ENCODE measurements around the gene SETBP1. TPM values are rescaled to one million over a fixed set of nuclear protein-coding genes. Genes with fewer than 3 reads are reported as not detected.

SETBP1 gene
- total RNA-seq, 4 donors from 2014 or later: 7.8 to 16.6 (median 11.7) TPM

DNA sequence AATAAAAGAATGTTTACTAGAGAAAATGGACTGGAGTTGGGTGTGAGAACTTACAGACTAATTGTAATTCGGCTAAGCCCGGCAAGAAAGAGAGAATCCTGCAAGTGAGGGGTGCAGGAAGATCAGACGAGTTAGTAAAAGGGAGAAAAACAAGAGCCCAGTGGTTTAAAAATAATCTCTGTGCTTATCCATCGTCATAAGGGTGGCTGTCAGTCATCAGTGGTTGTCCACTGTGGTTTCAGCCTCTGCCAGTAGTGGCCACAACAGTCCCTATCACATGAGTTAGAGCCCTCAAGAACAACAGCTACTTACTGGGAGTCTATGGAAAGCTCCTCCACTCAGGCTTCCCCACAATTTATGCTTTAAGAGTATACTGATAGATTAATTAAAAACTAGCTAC is 239.8 kb downstream of the SETBP1 start:
- WGBS, 2 donors: 84 to 86% methylated on average over 4 of the region's 4 CpGs
- intact Hi-C loops (cut with DNase I; ENCODE audit: low total_unique reads): no loop called here
- no peak for DNase-seq (ENCODE audit: low spot score in 2 of 2)
- TF ChIP-seq, protein P1, sequence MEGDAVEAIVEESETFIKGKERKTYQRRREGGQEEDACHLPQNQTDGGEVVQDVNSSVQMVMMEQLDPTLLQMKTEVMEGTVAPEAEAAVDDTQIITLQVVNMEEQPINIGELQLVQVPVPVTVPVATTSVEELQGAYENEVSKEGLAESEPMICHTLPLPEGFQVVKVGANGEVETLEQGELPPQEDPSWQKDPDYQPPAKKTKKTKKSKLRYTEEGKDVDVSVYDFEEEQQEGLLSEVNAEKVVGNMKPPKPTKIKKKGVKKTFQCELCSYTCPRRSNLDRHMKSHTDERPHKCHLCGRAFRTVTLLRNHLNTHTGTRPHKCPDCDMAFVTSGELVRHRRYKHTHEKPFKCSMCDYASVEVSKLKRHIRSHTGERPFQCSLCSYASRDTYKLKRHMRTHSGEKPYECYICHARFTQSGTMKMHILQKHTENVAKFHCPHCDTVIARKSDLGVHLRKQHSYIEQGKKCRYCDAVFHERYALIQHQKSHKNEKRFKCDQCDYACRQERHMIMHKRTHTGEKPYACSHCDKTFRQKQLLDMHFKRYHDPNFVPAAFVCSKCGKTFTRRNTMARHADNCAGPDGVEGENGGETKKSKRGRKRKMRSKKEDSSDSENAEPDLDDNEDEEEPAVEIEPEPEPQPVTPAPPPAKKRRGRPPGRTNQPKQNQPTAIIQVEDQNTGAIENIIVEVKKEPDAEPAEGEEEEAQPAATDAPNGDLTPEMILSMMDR (IDR thresholded peaks at IDR 0.05): no peak
- no peak for TF ChIP-seq POLR2A (IDR thresholded peaks at IDR 0.05)
- no peak overlapping the region for H3K4me3 ChIP-seq (ENCODE audit: low read depth, poor library complexity, severe bottlenecking)

- TF ChIP-seq POLR2A (IDR thresholded peaks at IDR 0.05): no peak
- TF ChIP-seq, protein P1 (IDR thresholded peaks at IDR 0.05): no peak
- no peak overlapping the region for H3K4me3 ChIP-seq (ENCODE audit: low read depth, poor library complexity, severe bottlenecking)
- intact Hi-C loops (cut with DNase I; ENCODE audit: low total_unique reads): no loop called here
- DNase-seq (ENCODE audit: low spot score in 2 of 2): no peak
- 96 to 99% methylated on average over 3 of the region's 3 CpGs for WGBS, 2 donors
These were observed 241.3 kb downstream of the SETBP1 start for GRCh38 chr18:44921974-44922373.

DNA sequence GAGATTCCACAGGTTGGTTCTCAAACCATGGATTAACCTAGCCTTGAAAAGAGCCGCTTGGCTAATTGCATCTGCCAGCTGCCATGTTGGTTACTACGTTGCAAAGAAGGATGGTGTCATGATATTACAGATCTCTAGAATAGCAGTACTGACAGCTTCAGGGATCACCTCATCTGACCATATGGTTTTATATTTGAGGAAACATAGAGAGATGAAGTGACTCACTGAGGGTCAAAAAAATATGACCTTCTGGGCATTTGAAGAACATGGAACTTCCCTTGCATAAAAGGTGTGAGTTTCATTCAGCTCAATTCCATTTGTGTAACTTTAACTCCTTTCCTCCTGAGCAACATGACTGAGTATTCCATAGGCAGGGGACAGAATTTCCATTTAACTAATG is 242.3 kb downstream of the SETBP1 start:
- DNase-seq (ENCODE audit: low spot score in 2 of 2): no peak
- WGBS, 2 donors: 96 to 98% methylated on average over 2 of the region's 2 CpGs
- intact Hi-C loops (cut with DNase I; ENCODE audit: low total_unique reads): no loop called here
- H3K4me3 ChIP-seq (ENCODE audit: low read depth, poor library complexity, severe bottlenecking): no peak overlapping the region
- no peak for TF ChIP-seq POLR2A (IDR thresholded peaks at IDR 0.05)
- TF ChIP-seq, protein P1 (IDR thresholded peaks at IDR 0.05): no peak

DNA sequence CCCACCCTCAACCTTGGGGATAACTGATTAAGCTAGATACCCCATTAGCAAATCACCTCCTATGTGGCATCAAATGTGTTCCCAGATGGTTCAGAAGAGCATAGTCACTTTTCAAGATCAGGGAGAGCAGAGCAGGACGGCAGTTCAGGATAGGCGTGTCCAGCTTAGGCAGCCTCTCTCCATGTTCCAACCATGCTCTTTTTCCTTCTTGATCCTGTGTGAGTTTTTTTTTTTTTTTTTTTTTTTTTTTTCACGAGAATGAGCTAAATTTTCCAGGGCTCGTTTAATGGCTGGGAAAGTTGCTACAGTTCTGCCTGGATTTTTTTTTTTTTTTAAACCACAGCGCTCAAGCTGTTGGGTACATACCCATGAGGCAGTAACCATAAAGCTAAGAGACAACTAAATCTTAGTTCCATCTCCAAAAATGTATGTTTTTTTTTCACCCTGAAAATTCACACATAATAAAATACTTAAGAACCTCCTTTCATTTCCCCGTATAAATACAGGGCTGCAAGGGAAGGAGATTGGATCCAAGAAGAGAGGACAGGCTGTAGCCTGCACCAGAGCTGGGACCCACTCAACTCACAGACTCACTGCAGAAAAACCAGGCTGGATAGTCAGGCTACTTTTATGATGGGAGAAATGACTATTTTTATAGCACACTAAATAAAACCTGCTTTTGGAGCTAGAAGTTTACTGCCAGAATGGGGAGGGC is 244.3 kb downstream of the SETBP1 start:
- DNase-seq (ENCODE audit: low spot score in 2 of 2): no peak
- H3K4me3 ChIP-seq (ENCODE audit: low read depth, poor library complexity, severe bottlenecking): no peak overlapping the region
- intact Hi-C loops (cut with DNase I; ENCODE audit: low total_unique reads): no loop called here
- WGBS, 2 donors: 19 to 34% methylated on average over 6 of the region's 6 CpGs
- no peak for TF ChIP-seq POLR2A (IDR thresholded peaks at IDR 0.05)

- H3K4me3 ChIP-seq (ENCODE audit: low read depth, poor library complexity, severe bottlenecking): no peak overlapping the region
- DNase-seq (ENCODE audit: low spot score in 2 of 2): no peak
- 75 to 85% methylated on average over 6 of the region's 6 CpGs for WGBS, 2 donors
- TF ChIP-seq, protein P1 (IDR thresholded peaks at IDR 0.05): no peak
- no peak for TF ChIP-seq POLR2A (IDR thresholded peaks at IDR 0.05)
- intact Hi-C loops (cut with DNase I; ENCODE audit: low total_unique reads): no loop called here
These were observed 246.6 kb downstream of the SETBP1 start for GRCh38 chr18:44927127-44927849.

DNA sequence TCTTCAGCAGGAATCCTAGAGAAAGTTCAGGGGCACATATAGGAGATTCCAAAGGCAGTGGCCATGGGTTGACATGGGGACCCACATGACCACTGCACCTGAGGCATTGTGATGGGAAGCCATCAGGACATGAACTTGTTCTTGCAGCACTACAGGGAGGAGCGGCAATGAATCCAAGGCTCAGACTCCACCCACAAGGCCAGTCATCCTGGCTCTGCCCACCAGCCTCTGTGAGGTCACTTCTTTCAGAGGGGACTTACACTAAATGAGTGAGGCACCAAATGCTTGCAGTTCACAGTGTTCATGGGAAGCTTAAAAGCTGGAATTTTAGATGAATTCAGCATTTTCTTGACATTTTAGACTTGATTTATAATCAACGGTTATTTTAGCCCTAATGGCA is 254.2 kb downstream of the SETBP1 start:
- intact Hi-C loops (cut with DNase I; ENCODE audit: low total_unique reads): no loop called here
- 98% methylated on average over 2 of the region's 2 CpGs for WGBS, 2 donors
- no peak overlapping the region for H3K4me3 ChIP-seq (ENCODE audit: low read depth, poor library complexity, severe bottlenecking)
- TF ChIP-seq POLR2A (IDR thresholded peaks at IDR 0.05): no peak
- TF ChIP-seq, protein P1 (IDR thresholded peaks at IDR 0.05): no peak
- DNase-seq (ENCODE audit: low spot score in 2 of 2): no peak

All from lower leg skin (tissue), 4 donors.